Thyroid gland (tissue), 4 donors: ENCODE results near the gene PDE6A.

Experiments used
- CTCF ChIP-seq, 6 experiments: fragments of 200-600 bp in 3 of 6; fragments of 450-650 bp in 3 of 6; sonication (generic) in 3 of 6; IDR thresholded peaks; one replicate each; pipeline ENCODE4 v1.5.1; 2016 to 2019; ENCODE audit warnings: antibody characterized with exemption in 6 of 6, mild to moderate bottlenecking in 2 of 6, inconsistent platforms in 1 of 6, moderate library complexity in 1 of 6
- POLR2A ChIP-seq, 2 donors: fragments of 450-650 bp; IDR thresholded peaks; one replicate each; pipeline ENCODE4 v1.6.1; 2017; ENCODE audit warnings: antibody characterized with exemption in 2 of 2, mild to moderate bottlenecking in 2 of 2, moderate library complexity in 1 of 2

- TF ChIP-seq CTCF (IDR thresholded peaks at IDR 0.05) (no peak), POLR2A (IDR thresholded peaks at IDR 0.05) (no peak)
Measured at GRCh38 chr5:149940941-149941644, 3.5 kb downstream of the PDE6A start.
